HG02623 (cell line): ENCODE data around the gene FNBP1.
"Not testable (repeated sequence)": the region's sequence is repeated elsewhere in the genome, so short reads cannot be mapped to it uniquely, and the experiment has no call there.

Experiments used
- ATAC-seq: cut with Tn5 transposase; IDR thresholded peaks from one replicate; pipeline ENCODE4 v1.9.1; 2021; ENCODE audit warnings: moderate library complexity; ENCODE audit not compliant: unreplicated experiment

The FNBP1 gene

DNA sequence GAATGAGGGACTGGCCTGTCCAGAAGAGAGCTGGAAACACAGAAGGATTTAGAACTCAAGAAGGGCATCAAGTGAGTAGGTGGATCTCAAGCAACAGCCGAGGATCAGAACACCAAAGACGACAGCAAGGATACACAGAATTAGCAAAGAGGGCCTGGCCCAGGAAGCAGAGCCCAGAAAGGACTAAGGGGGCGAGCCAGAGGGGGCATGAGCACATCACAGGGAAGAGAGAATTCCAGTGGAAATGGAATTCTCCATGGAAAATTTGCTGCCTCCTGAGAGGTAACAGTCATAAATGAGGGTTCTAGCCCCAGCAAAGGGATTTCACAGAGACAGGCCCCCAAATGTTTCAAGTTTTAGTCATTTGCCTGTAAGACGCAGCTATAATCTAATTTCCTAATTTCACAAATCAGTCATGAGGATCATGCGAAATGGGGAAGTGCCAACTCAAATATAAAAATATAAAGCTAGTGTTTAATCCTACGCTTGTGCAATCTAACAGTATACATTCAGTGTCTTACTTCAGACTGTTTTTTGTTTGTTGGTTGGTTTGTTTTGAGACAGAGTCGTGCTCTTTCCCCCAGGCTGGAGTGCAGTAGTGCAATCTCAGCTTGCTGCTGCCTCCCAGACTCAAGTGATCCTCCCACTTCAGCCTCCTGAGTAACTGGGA lies 46.7 kb downstream of the FNBP1 start:
- ATAC-seq: no peak

DNA sequence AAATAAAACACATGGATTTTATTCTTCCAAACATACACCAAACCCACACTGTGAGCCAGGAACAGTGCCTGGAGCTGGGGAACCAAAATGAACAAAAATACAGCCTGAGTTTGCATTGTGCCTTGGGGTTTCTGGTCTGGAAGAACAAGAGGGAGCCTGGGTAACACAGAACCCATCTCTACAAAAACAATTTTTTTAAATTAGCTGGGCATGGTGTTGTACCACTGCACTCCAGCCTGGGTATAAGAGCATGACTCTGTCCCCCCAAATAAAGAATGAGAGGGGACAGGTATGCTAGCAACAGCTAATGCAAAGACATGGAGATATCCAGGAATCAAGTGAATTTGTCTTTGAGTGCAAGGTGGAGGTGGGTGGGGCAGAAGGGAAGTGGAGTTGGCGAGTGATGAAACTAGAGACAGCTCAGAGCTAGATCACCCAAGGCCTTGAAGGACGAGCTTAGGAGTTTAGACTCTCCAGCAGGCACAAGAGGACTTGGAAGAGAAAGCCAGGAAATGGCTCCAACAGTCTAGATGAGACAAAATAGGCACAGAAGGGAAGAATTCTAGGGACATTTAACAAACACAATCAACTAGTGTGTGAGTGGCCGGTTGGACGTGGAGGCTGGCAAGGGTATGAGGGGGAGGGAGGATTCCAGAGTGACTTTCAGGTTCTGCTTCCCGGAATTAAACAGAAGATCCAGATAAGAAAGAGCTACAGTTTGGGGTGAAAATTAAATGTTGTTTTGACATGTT lies 47.4 kb downstream of the FNBP1 start:
- no peak for ATAC-seq

DNA sequence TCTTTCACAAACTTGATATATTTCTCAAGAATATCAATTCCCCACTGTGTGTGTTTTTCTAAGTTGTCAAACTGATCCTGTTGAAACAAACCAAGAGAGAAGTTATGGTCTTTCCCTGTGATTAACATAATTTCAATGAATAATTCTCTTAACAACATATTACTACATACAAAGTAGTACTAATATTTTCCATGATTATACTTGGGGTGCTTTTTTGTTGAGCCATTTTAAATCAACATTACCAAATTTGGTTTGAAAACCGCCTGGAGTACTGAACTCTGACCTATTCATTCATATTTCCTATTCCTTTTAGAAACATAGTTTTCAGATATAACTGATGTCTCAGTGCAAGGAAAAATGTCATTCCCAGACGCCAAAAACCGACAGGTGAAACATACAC lies 48.1 kb downstream of the FNBP1 start:
- ATAC-seq: no peak

DNA sequence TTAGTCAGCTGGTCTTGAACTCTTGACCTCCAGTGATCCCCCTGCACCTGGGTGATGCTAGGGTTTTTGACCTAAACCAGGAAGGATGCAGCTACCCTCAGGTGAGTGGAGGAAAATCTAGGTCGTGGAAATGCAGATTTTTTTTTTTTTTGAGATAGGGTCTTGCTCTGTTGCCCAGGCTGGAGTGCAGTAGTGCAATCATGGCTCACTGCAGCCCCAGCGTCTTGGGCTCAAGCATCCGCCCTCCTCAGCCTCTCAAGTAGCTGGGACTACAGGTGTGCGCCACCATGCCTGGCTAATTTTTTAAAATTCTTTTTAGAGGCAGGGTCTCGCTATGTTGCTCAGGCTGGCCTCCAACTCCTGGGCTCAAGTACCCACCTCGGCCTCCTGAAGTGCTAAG lies 51.9 kb downstream of the FNBP1 start:
- ATAC-seq: not testable (repeated sequence)

DNA sequence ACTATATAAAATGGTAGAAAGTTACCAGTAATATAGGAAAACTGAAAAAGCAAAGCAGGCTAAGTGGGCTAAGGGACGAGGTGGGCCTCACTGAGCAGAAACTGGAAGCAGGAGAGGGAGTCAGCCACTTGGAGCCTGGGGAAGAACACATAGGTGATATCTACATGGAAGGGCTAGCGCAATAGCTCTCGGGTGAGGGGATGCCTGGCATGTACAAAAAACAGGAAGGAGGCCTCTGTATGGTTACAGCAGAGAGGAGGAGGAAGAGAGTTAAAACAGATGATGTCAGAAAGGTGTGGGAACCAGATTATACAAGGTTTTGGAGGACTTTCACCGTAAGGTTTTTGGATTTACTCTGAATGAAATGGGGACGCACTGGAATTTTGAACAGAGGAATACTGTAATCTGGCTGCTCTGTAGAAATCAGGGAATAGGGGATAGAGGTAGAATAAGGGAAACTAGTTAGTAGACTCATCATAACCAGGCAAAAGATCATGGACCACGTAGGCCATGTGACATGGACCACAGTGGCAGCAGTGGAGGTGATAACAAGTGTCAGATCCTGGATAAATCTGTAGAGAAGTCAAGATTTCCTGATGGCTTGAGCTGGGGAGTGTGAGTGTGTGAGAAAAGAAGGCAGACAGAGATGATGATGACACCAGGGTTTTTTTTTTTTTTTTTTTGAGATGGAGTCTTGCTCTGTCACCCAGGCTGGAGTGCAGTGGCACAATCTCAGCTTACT lies 52.5 kb downstream of the FNBP1 start:
- ATAC-seq: no peak

DNA sequence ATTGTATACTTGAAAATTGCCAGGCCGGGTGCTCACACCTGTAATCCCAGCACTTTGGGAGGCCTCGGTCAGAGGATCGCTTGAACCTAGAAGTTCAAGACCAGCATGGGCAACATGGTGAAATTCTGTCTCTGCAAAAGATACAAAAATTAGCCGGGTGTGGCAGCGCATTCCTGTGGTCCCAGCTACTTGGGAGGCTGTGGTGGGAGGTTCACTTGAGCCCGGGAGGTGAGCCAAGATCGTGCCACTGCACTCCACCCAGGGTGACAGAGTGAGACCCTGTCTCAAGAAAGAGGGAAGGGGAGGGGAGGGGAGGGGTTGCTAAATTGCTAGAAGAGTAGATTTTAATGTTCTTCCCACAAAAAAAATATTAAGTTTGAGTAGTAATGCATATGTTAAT lies 53.2 kb downstream of the FNBP1 start:
- ATAC-seq: no peak

DNA sequence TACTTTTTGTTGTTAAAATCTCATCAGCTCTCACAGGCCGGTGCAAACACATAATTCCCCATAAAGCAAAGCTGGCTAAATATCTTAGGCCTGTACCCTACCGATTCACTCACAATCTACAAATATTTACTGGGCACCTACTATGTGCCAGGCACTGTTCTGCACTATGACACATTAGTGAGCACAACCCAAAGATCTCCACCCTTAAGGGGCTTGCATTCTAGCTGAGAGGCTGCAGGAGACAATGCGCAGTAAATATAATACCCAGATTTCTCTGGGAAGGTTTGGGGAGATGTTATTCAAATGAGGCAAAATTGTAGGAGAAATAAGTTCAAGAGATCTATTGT lies 53.7 kb downstream of the FNBP1 start:
- ATAC-seq: no peak

DNA sequence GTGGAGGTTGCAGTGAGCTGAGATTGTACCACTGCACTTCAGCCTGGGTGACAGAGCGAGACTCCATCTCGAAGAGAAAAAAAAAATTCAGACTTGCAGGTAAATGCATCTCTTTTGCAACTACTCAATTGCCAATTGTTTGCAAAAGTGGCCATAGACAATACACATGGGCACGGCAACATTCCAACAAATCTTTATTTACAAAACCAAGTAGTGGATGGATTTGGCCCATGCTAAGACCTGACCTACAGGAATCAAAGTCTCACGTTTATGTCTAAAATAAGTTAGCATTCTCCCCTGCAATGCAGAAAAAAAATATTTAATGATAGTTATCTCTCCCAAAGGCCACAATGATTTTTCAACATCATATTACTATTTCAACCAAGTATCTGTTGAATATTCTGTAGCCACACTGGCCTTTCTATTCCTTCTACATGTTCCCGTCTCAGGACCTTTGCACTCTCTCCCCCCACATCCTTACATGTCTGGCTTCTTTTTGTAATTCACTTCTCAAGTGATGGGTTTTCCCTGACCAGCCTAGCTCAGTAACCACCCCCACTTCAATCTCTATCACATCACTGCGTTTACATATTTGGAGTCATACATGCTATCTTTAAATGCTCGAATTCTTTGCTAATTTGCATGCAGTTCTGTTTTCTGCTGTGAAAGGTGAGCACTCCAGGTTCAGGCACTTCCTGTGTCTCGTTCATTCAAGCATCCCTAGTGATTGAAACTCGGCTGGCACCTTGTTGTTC lies 54.2 kb downstream of the FNBP1 start:
- no peak for ATAC-seq

DNA sequence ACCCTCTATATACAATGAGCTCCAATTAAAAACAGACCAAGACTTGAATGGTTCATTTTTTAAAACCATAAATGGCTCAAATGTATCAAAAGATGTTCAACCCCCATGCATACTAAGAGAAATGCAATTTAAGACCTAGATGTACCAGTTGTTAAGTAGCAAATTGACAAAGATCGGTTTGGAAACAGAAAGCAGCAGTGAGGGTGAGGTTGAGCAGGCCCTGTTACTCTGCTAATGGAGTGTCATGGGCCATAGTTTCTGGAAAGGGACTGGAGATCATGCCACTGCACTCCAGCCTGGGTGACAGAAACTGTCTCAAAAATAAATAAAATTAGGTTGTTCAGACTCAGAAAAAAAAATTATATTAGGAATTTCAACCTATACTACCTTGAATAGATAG lies 55.0 kb downstream of the FNBP1 start:
- ATAC-seq: no peak

DNA sequence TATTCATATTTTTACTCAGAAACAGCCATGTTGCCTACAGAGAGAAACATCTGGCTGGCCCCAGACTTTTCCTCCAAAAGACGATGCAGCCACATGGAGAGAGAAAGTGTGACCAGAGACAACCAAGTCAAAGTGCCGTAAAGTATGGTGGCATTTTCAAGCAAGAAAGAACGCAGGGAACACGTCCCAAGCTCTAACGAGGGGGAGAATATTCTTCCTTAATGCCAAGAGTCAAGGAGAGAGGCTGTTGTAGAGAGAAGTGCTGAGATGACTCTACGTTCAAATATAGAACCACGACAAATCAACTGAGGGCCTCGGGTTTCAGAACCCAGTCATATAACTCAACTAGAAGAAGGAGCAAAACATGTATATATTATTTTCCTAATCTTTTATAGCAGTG lies 55.9 kb downstream of the FNBP1 start:
- ATAC-seq: no peak

DNA sequence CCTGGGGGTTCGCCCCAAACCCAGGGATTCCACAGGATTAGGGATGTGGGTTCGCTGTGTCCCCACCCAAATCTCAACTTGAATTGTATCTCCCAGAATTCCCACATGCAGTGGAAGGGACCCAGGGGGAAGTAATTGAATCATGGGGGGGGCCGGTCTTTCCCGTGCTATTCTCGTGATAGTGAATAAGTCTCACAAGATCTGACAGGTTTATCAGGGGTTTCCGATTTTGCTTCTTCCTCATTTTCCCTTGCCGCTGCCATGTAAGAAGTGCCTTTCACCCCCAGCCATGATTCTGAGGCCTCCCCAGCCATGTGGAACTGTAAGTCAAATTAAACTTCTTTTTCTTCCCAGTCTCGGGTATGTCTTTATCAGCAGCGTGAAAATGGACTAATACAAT lies 58.4 kb downstream of the FNBP1 start:
- not testable (repeated sequence) for ATAC-seq

DNA sequence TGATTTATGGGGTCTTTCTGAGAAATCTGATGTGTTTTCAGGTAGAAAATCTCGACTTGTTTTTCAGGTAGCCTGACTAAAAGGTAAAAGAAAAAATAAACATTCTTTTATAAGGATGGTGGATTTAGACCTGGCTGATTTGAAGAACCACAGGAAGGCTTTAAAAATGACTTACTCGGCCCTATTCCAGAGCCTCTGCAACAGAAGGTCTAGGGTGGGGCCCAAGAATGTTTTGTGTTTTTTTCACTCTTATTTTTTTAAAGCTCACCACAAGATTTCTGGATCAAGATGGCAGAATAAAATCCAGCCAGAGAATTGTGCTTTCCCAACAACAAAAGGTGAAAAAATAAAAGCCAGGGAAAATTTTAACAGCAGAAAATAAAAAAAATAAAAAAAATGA lies 59.1 kb downstream of the FNBP1 start:
- no peak for ATAC-seq

DNA sequence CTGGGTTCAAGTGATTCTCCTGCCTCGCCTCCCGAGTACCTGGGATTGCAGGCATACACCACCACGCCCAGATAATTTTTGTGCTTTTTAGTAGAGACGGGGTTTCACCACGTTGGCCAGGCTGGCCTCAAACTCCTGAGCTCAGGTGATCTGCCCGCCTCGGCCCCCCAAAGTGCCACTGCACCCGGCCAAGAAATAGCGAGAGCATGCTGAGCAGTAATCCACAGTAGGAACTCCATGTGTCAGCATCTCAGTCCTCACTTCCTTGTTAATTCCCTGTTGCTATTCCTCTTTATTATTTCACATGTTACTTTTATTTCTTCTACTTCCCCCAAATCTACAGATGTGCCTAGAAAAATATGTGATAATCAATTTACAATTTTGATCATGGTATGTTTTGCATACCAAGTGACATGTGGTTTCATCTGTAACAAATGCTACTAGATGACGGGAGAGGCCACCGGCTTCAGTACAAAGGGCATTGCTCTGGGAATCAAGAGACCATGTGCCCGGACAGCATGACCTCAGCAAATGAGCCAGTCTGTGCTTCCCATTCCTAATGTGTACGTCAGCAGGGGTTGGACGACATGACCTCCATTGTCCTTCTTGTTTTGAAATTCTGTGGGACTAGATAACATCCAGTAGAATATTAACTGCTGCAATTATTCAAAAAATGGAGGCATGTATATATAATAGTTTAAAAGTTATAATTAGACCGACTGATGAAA lies 61.6 kb downstream of the FNBP1 start:
- no peak for ATAC-seq

DNA sequence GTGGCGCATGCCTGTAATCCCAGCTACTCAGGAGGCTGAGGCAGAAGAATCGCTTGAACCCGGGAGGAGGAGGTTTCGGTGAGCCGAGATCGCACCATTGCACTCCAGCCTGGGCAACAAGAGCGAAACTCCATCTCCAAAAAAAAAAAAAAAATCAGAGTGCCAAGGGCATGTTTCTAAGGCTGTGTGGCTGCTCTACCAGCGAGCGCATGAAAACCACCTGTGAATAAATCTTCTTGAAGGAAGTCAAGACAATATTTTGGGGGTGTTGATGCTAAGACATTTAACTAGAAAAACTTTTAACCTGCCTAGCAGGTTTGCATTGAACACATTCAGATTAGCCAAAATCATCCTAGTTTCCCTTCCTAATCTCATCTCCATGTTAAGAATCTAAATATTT lies 62.8 kb downstream of the FNBP1 start:
- ATAC-seq: not testable (repeated sequence)

DNA sequence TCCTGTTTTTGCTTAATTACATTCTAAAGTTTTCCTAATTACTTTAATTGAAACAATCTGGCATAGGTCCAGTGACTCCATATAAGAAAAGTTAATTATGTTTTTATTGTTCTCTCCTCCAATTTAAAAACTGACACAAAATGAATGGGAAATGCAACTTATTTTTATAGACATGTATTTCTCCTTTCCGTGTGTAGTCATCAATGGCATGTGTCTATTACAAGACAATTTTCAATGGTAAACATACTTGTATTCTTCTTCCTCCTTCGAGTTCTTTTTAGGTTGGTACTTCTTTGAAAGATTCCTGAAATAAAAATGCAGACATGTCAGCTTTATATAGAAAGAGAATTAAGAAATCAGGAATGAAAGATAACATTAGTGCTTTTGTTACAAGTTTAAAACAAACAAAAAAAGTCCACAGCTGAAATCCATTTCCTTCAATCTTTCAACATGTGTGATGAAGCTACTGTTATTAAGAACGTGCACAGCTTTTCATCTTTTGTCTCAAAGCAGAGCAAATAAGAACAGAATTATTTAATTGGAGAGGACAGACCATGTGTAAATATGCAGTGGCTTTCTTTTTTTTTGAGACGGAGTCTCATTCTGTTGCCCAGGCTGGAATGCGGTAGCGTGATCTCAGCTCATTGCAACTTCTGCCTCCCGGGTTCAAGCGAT lies 63.8 kb downstream of the FNBP1 start:
- no peak for ATAC-seq

DNA sequence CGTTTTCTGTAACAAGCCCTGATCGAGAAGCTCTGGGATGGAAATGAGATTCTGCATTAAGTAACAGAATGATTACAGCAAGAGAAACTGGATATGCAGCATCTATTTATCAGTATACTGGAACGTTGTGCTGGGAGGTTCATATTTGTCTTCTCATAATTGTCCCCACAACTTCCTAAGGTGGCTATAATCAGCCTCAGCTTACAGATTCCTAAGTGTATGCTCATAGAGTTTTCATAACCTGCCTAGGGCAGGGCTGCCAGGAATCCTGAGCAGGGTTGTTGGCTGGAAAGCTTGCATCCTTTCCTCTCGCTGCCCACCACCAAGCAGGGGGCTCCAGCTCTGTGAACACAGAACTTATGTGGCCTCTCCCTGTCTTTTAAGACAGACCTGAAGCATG lies 70.2 kb downstream of the FNBP1 start:
- ATAC-seq: no peak

DNA sequence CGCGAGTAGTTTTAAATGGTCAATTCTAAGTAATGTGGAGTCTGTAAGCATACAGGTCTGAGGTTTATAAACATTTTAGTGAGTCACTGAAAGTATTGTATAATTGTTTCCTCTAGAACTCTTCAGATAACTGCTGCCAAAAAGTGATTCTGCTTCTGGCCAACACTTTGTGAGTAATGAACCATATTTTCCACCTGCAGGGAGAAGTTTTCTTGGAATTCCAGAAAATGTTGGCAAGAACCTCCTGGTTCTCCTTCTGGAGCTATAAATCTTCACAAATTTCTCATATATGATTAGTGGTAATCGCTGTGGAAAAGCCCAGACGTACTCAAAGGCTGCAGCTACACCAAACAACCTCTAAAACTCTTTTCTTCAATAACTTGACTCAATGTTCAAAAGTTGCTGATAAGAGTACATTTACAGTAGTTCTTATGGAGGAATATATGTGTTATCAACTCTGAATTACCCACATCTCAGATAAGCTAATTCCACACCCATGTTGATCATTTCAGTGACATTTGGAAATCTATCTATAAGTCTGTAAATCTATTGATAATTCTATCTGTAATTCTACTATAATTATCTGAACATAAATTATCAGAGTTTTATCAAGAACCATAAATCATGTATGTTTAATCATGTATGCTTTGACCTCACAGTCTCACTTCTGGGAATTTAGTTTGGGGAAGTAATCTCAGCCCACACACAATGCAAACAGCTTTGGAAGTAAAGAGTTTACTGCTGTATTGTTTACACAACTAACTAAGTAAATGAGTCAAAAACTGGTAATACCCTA lies 74.1 kb downstream of the FNBP1 start:
- no peak for ATAC-seq

DNA sequence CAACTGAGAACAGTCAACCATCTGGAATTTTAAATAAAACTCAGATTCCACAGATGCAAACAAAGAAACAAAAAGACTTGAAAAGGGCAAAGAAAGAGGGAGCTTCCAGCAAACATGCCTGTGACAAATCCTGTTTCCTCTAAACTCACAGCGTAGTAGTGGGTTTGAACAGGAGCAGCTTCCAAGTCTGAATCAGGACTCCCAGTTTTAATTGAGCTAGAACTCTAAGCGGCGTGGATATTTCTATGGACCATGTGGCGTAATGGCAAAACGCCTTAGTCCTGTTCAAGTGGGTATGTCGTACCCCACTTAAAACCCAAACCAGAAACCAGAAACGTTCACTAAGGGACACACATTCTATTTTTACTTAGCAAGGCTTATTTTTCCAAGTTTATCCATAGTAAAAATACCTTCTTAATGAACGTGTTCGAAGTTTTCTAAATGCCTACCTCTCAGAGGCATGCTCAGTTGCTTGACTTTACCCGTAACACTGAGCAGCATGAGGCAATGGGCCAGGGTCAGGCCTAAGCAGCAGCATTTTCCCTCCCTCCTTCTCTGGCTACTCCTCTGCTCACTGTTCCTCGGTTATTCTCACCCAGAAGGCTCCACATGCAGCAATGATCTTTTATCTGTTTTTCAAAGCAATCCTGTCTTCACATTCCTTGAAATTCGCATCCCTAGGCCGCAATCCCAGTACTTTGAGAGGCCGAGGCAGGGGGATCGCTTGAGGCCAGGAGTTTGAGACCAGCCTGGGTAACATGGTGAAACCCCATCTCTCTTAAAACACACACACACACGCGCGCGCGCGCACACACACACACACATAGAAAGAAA lies 77.9 kb downstream of the FNBP1 start:
- no peak for ATAC-seq
